ENCODE data around the gene KCNN1. TPM values are rescaled to one million over a fixed set of nuclear protein-coding genes. Genes with fewer than 3 reads are reported as not detected.
A peak's percentile ranks its signal among the peaks of the same experiment; 100 is the strongest.

The KCNN1 gene
- total RNA-seq, 2 experiments from 2014 or later = 0.24 TPM; not detected in 1

DNA sequence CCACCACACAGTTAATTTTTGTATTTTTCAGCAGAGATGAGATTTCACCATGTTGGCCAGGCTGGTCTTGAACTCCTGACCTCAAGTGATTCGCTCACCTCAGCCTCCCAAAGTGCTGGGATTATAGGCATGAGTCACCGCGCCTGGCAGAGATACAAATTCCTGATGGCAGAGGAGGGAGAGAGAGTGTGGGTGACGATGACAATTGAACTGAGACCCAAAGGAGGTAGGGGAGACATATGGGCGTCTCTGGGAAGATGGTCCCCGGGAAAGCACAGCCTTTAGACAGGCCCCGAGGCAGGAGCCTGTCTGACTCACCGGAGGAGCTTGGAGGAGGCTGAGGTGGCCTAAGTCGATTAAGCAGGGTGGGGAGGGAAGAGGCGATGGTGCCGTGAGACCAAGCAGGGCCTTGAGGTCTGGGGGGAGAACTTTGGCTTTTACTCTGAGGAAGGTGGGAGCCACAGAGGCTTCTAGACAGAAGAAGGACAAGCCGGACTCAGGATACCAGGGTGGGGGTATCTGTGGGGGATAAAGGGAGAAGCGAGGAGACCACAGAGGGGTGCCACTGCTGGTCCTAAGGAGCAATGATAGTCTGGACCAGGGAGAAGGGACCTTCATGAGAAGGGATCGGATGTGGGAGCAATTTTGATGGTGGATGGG lies 79.3 kb downstream of the KCNN1 start:
- intact Hi-C loops (cut with micrococcal nuclease) = no loop called here
- POLR2A ChIA-PET = no interaction called here
- Mint-ChIP-seq H3K36me3 (no peaks in the 10 kb centered on the region), H3K4me3 (no peak overlapping the region), H3K27ac (peak overlapping the region; percentile 75), H3K4me1 (ENCODE audit: low read depth) (peaks cover 48% of the 10 kb centered on the region), H3K9me3 (peaks cover 1% of the 10 kb centered on the region), H3K27me3 (peaks cover 2% of the 10 kb centered on the region)
- CTCF ChIA-PET = interaction anchor here (1.0 to 2.2 kb wide), 4 partner anchors 11 to 108 kb away, joined by 3 to 9 read pairs (median 6); no protein-coding TSS in a partner anchor
- peak; percentile 50 for DNase-seq

DNA sequence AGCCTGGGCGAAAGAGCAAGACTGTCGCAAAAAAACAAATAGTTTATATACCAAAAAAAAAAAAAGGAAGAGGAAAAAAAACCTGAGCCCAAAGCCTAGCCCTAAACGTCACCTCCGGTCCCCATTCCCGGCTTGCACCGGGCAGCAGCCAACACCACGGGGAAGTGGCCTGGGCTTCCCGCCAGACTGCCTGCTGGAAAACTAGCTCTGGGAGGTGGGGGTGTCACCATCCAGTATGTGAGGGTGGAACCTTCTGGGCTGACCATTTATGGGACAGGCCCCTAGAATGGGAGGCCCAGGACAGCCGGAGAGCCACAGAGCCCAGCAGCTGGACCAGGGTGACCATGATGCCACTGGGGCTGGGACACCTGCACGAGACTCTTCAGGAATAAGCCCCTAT lies 82.5 kb downstream of the KCNN1 start:
- intact Hi-C loops (cut with micrococcal nuclease) = no loop called here
- no peaks in the 10 kb centered on the region for H3K9me3 Mint-ChIP-seq
- no peak overlapping the region for H3K27ac Mint-ChIP-seq
- DNase-seq = no peak
- CTCF ChIA-PET = interaction anchor here (0.6 kb wide), 1 partner anchor 19 kb away, joined by 4 read pairs; no protein-coding TSS in a partner anchor
- no peaks in the 10 kb centered on the region for H3K36me3 Mint-ChIP-seq
- H3K4me1 Mint-ChIP-seq (ENCODE audit: low read depth) = peaks cover 40% of the 10 kb centered on the region
- POLR2A ChIA-PET = no interaction called here
- no peak overlapping the region for H3K4me3 Mint-ChIP-seq
- no peaks in the 10 kb centered on the region for H3K27me3 Mint-ChIP-seq

Other genes with a start within 250 kb of the KCNN1 start
- gene MAP1S, start 247.6 kb upstream of the KCNN1 start, total RNA-seq = 10 to 100 TPM; 63.0 to 71.2 TPM
- 10 to 100 TPM; 54.3 to 54.5 TPM for gene FCHO1, start 215.6 kb upstream of the KCNN1 start, total RNA-seq
- gene B3GNT3, start 172.0 kb upstream of the KCNN1 start, total RNA-seq = under 1 TPM; 0.26 to 0.34 TPM
- 1 to 10 TPM; 6.8 to 8.3 TPM for gene INSL3, start 145.6 kb upstream of the KCNN1 start, total RNA-seq
- gene JAK3, start 119.1 kb upstream of the KCNN1 start, total RNA-seq = 100 to 1,000 TPM; 200 to 217 TPM
- gene RPL18A, start 107.2 kb upstream of the KCNN1 start, total RNA-seq = 1,000 to 10,000 TPM; 3,104 to 3,138 TPM
- 1 to 10 TPM in 1 of 2 experiments, under 1 TPM in 1; 0.87 to 1.0 TPM for gene SLC5A5, start 95.2 kb upstream of the KCNN1 start, total RNA-seq
- gene CCDC124, start 34.1 kb upstream of the KCNN1 start, total RNA-seq = 100 to 1,000 TPM; 101 to 105 TPM
- 10 to 100 TPM; 28.2 to 28.6 TPM for gene ARRDC2, start 41.1 kb downstream of the KCNN1 start, total RNA-seq
- gene IL12RB1, start 119.8 kb downstream of the KCNN1 start, total RNA-seq = 10 to 100 TPM; 22.6 to 23.3 TPM
- gene MAST3, start 130.7 kb downstream of the KCNN1 start, total RNA-seq = 10 to 100 TPM; 22.5 to 23.8 TPM
- 10 to 100 TPM; 14.9 to 19.1 TPM for gene PIK3R2, start 186.1 kb downstream of the KCNN1 start, total RNA-seq
- gene IFI30, start 206.7 kb downstream of the KCNN1 start, total RNA-seq = 10 to 100 TPM; 23.7 to 26.9 TPM
- gene MPV17L2, start 226.1 kb downstream of the KCNN1 start, total RNA-seq = 1 to 10 TPM; 6.4 to 7.3 TPM
- gene RAB3A, start 236.9 kb downstream of the KCNN1 start, total RNA-seq = 1 to 10 TPM; 3.9 to 4.3 TPM